ENCODE measurements around the gene DPEP2NB.
A peak's percentile ranks its signal among the peaks of the same experiment; 100 is the strongest.
"Not testable (repeated sequence)": the region's sequence is repeated elsewhere in the genome, so short reads cannot be mapped to it uniquely, and the experiment has no call there.

Gene DPEP2NB, protein sequence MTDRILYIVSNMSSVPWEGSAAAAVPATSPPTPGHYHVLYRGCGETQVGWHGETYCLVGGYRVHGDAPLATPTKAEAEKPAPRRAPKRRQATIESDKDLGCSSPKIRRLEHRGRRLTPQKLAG

DNA sequence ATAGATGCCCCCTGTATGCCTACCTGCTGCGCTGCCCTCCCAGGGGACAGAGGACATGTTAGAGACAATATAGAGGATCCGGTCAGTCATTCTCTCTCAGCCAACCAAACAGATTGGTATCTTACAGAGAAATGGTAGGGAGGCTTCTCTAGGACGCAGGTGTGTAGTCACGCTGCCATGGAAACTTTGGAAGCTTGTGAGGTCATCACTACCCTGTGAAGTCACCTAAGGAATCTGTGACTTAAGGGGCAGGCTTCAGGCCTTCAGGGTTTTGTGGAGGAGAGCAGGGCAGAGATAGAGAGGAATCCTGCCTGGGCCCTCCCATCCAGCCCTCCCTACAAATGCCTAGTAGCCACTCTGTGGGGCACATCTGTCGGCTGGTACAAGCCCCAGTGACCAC, at the start of gene DPEP2NB:
DPEP2NB (minus strand) TSS at position 231 of the 400 bp plus-strand sequence; CDS start at position 90, 141 bp downstream.
- DNase-seq (ENCODE audit: low read depth, low spot score): no peak

DNA sequence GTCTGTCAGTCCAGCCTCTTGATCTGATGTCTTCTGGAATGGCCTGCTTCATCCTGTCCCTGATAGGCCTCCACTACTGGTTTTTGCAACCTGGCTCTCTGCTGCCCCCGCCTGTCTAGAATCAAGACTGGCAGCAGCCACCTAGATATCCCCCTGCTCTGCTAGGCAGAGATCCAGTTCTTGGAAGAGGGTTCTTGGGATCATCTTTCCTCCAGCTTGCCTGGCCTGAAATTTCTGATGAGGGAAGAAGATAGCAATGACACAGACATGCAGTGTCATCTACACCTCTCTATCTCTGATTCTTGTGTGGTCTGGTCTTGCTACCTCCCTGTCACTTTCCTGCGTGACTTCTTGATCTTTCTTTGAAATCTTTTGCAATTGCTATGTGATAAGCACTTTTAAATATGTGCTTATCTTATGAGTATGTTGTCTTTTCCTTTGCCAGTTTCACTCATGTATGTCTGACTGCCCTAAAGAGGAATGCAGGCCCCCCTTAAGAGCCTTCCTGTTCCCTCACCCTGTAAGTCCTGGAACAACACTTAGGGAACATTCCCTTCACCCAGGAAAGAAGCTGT, 49.2 kb upstream of the DPEP2NB start:
- DNase-seq (ENCODE audit: low read depth, low spot score): no peak

DNA sequence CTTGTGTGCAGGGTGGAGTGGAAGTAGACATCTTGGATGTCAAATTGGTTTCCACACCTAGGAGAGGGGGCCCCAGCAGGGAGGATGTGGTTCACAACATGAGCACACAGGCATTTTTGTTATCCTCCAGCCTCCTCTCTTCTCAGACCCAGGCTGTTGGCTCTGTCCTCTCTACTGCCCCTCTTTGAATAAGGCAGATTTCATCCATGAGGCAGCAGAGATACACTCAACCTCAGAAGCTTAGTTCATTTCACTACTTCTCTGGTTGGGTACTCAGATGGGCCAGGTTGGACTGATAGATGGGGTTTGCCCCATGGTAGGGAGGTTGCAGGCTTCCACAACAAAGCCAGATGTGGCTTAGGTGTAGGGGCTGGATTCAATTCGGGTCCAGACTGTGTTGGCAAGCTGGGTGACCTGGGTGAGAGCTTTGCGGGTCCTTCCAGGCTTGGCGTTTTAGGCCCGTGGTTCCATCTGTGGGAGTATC, 47.2 kb upstream of the DPEP2NB start:
- no peak for DNase-seq (ENCODE audit: low read depth, low spot score)

DNA sequence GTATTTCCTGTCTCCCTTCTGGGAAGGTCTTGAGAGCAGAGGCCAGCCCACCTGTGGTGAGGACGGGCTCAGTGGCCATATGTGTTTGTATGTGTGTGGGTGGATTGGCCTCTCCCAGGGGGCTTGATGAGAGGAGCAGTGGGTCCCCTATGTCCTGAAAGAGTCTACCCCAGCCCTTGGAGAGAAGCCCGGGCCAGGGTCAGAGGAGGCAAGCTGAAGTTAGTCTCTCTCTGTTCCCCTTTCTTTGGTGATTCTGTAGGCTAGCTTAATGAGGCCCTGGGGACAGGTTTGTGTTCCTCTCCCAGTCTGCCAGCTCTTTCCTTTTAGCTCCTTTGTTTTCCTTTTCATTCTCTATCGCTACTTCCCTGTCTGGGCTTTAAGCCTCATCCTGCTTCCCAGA, 45.7 kb upstream of the DPEP2NB start:
- no peak for DNase-seq (ENCODE audit: low read depth, low spot score)

DNA sequence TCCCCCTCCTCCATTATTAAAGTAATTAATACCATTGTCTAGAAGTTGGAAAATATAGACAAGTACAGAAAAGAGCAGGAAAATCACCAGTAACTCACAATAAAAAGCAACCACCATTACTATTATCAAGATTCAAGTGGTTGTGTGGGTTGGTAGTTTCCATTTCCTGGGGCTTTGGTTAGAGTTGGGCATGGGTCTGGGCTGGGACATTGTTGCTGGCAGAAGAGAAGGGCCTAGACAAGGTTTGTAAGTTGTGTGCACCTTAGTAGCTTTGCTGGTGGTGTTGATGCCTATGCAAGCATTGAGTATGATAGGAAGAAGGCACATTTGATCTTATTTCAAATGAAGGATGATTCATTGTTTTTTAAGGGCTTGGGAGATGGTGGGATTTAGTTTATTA, 44.1 kb upstream of the DPEP2NB start:
- DNase-seq (ENCODE audit: low read depth, low spot score): no peak

DNA sequence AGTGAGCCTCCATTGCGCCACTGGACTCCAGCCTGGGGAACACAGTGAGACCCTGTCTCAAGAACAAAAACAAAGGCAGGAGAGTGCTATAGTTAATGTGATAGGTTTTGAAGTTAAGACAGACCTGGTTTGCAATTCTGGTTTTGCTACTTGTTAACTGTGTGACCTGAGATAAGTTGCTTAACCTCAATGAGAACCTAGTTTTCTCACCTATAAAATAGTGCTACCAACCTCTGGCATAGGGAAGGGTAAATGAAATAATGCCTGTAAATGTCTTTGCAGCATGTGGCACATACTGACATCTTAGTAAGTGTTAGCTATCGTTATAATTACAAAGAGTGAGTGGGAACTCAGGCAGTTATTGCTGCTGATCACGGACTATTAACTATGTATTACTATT, 39.7 kb upstream of the DPEP2NB start:
- no peak for DNase-seq (ENCODE audit: low read depth, low spot score)

DNA sequence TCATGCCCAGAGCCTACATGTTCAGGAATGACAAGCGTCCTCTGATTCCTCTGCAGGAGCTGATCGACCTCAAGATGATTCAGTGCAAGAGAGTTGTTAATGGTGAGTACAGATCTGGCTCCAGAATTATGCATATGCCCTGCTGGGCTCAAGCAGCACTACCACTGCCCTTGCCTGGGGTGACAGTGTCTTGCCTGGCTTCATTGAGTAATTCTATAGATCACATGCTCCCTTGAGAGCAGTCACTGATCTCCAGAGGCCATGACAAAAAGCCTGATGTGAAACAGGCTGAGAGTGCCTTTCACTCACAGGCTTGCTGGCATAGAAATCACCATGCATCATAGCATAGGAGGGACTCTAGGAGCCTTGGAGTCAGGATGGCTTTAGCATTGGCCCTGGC, 33.7 kb upstream of the DPEP2NB start:
- no peak for DNase-seq (ENCODE audit: low read depth, low spot score)

DNA sequence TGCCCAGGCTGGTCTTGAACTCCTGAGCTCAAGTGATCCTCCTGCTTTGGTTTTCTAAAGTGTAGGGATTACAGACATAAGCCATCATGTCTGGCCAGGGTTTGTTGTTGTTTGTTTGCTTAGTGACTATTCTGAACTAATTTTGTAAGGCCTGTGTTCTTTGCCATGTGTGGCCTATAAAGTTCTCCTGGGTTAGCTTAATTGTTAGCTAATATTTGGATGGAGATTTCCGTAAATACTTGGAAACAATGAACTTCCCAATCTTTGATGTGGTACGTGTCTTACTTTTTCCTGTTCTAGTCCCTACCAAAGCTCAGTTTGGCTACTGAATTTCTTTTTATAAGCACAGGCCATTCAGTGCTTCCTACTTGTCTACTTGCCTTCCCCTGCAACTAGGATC, 32.3 kb upstream of the DPEP2NB start:
- no peak for DNase-seq (ENCODE audit: low read depth, low spot score)

DNA sequence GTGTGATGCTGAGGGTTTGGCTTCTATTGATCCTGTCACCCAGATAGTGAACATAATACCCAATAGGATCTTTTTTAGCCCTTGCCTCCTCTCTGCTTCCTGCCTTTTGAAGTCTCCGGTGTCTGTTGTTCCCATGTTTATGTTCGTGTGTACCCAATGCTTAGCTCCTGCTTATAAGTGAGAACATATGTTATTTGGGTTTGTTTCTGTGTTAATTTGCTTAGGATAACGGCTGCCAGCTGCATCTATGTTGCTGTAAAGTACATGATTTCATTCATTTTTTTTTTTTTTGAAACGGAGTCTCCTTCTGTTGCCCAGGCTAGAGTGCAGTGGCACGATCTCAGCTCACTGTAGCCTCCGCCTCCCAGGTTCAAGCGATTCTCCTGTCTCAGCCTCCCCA, 30.4 kb upstream of the DPEP2NB start:
- no peak for DNase-seq (ENCODE audit: low read depth, low spot score)

DNA sequence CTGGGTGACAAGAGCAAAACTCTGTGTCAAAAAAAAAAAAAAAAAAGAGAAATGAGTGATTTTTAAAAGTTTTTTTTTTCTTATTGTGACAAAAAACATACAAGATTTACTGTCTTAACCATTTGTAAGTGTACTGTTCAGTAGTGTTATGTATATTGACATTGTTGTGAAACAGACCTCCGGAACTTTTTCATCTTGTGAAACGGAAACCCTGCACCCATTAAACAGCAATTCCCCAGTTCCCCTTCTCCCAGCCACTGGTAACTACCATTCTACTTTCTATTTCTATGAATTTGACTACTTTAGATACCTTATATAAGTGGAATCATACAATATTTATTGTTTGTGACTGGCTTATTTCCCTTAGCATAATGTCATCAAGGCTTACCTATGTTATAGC, 26.1 kb upstream of the DPEP2NB start:
- DNase-seq (ENCODE audit: low read depth, low spot score): no peak

DNA sequence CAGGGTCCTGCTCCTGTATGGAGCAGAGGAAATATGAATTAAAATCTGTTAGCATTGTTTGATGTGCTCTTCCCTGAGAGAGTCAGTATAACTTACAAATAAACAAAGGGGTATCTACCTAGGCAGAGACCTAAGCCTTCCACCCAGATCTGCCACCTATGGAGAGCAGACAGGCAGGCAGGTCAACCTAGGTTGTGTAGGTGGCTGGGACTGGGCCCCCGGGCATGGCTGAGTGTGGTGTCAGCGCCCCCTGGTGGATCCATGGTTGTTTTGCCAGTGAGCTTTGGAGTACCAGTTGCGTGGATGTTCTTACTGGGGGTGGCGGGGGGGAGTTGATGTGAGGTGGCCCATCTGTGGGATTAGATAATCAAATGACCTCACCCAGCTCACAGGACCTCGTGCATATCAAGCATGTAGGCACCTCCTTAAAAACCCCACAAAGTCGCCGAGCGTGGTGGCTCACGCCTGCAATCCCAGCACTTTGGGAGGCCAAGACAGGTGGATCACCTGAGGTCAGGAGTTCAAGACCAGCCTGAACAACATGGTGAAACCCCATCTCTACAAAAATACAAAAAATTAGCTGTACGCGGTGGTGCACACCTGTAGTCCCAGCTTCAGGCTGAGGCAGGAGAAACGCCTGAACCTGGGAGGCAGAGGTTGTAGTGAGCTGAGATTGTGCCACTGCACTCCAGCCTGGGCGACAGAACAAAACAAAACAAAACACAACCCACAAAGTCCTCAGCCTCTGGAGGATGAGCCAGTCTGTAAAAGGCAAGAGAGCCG, 25.0 kb upstream of the DPEP2NB start:
- DNase-seq (ENCODE audit: low read depth, low spot score): peak; percentile 84

DNA sequence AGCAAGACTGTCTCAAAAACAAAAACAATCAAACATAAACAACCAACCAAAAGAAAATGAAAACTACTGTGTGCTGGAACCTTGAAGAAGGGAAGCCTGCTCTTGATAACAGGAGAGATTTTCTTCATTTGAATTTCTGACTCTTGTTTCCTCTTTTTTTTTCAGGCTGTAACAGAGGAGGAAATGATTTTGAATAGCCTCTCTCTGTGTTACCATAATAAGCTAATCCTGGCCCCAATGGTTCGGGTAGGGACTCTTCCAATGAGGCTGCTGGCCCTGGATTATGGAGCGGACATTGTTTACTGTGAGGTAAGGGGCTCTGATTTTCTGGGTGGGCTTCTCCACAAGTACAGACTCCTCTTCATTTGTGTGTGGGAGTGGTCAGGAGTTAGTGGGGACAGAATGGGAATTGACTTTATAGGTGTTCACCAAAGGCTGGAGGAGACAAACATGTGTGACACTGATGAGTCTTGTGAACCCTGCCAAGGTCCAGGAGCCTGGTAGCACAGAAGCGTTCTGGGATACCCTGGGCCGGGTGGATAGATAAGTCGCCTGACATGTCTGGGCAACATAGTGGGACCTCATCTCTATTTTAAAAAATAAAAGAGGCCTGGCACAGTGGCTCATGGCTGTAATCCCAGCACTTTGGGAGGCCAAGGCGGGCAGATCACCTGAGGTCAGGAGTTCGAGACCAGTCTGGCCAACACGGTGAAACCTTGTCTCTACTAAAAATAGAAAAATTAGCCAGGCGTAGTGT, 22.3 kb upstream of the DPEP2NB start:
- DNase-seq (ENCODE audit: low read depth, low spot score): no peak

DNA sequence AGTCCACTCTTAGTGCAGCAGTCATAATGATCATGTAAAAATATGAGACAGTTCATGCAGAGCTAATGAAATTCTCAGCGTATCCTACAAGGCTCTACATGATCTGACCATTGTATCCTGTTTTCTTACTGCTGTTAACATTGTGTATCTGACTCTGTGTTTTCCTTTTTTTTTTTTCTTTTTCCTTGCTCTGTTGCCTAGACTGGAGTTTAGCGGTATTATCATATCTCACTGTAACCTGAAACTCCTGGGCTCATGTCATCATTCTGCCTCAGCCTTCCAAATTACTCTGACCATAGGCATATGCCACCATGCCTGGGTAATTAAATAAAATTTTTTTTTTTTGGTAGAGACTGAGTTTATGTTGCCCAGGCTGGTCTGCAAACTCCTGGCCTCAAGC, 19.5 kb upstream of the DPEP2NB start:
- DNase-seq (ENCODE audit: low read depth, low spot score): no peak

DNA sequence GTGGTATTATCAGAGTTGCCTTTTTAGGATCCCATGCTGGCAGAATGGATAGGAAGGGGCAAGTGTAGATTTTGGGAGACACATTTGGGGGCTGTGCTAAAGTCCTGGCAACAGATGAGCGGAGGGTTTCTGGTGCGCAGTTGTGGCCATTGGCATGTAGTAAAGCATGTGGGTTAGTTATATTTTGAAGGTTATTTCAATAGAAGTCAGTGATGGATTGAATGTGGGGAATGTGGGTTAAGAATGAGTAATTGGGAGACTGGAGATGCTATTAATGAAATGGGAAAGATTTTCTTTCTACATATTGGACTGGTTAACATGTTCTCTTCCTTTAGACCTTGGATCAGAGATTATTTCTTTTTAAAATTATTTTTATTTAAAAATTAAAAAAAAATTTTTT, 17.4 kb upstream of the DPEP2NB start:
- no peak for DNase-seq (ENCODE audit: low read depth, low spot score)

DNA sequence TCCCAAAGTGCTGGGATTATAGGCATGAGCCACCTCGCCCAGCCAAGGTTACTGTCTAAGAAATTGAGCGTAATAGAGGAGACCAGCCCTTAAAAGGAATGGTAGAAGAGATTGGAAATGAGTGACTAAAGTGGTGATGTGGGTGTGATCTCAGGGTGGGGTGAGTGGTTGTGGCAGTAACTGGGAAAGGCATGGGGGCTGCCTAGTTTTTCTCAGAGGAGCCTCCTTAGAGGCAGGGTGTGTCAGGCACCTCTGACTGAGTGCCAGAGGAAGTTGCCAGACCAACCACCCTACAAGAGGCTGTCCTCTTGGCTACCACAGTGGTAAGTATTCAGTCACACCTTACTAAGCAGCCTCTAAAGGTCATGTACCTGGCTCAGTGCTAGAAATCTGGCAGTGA, 16.2 kb upstream of the DPEP2NB start:
- DNase-seq (ENCODE audit: low read depth, low spot score): no peak

DNA sequence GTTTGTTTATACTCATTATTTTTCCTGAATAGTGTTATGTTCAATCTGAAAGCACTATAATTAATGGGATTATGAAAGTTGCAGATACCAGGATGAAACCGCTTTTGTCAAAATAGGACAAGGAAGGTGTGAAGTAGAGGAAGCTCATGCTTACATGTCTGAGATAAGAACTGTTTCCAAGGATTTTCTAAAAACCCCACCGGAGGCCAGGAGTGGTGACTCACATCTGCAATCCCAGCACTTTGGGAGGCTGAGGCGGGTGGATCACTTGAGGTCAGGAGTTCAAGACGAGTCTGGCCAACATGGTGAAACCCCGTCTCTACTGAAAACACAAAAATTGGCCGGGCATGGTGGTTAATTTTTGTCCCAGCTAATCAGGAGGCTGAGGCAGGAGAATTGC, 14.4 kb upstream of the DPEP2NB start:
- DNase-seq (ENCODE audit: low read depth, low spot score): not testable (repeated sequence)

DNA sequence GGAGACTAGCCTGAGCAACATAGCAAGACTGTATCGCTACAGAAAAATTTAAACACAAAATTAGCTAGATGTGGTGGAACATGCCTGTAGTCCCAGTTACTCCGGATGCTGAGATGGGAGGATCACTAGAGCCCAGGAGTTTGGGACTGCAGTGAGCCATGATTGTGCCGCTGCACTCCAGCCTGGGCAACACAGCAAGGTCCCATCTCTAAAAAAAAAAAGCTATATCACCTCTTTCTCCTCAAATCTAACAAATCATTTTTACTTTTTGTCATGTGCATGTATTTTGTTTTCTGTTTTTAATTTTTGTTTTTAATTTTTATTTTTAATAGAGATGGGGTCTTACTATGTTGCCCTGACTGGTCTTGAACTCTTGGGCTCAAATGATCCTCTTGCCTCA, 13.3 kb upstream of the DPEP2NB start:
- DNase-seq (ENCODE audit: low read depth, low spot score): no peak

DNA sequence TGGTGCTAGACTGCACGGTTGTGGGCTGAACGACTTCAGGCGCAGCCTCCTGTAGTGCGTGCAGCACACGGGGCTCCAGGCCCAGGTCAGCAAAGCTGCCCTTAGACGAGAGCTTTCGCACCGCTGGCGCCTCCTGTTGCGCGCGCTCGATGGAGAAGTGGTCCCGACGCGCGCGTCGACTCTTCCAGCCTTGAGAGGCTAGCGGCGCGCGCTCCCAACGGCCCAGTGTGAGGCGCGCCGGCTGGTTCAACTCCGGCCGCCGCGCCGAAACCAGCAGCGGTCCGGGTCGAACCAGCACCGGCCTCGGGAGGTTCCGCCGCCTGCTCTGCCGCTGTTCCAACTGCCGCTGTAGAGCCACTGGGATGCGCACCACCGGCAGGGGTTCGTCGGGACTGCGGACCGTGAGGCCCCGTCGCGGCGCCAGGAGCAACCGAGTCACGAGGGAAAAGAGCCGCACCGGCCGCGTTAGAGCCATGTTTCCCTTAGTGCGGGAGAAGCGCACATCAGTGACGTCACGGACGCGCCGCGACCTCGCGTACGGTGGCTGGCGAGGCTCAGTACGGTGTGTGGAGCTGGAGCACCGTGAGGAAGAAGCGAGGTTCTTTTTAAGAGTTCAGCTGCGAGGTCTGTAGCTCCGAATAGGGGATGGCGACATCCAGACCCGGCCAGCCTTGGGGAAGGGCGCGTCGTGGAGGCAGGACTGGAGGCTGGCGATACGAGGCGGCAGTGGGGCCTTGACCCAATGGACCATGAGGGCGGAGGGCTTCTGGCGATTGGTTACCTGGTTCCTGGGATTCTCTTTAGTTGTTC, 7.2 kb upstream of the DPEP2NB start, which contains the start of the genes DDX28 and DUS2:
DDX28 (minus strand) TSS at position 505 of the 810 bp plus-strand sequence; CDS start at position 475, 30 bp downstream.
DUS2 (plus strand) TSS at position 557 of the 810 bp plus-strand sequence. CDS start 14,740 bp downstream, outside the sequence.
- peak; percentile 81 for DNase-seq (ENCODE audit: low read depth, low spot score)

DNA sequence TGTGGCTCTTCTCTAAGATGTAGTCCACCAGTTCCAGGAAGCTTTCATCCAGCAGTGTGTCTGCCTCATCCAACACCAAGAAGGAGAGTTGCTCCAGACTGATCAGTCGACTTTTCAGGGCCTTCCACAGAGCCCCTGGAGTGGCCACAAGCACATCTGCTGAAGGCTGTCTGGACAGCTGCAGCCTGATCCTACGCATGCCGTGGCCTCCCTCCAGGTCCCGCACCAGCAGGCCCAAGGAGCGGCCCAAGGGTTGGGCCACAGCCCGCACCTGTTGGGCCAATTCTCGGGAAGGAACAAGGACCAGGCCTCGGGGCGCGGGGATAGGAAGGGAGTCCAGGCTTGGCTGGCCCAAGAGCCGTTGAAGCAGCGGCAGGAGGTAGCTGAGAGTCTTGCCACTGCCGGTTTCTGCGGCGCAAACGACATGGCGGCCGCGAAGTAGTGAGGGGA, 6.6 kb upstream of the DPEP2NB start:
- no peak for DNase-seq (ENCODE audit: low read depth, low spot score)

DNA sequence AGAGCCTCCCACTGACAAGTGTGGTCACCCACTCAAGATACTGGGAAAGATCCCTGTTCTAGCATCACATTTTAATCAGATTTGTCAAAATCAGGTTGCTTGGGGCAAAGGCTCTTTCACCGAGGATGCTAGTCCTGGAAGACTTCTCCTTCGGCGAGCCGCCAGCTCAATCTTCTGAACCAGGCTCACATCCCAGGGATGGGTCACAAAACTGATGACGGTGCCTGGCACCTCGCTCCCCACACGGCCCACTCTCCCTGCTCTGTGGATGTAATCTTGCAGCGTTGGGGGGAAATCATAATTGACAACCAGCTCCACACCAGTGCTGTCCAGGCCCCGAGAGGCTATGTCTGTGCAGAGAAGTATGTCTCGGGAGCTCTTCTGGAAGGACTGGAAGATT, 5.8 kb upstream of the DPEP2NB start:
- DNase-seq (ENCODE audit: low read depth, low spot score): no peak

DNA sequence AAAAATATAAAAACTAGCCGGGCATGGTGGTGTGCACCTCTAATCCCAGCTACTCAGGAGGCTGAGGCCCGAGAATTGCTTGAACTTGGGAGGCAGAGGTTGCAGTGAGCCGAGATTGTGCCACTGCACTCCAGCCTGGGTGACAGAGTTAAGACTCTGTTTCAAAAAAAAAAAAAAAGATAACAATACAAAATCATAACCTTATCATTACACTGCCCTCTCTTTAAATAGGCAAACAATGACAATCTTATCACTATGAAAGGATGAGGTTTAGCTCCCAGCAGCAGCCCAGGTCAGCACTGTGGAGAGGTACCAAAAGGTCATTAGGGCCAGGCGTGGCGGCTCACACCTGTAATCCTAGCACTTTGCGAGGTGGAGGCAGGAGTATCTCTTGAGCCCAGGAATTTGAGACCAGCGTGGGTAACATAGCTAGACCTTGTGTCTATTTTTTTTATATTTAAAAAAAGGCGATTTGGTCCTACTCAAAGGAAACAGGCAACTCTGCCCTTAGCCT, 3.5 kb upstream of the DPEP2NB start:
- DNase-seq (ENCODE audit: low read depth, low spot score): no peak

Measured in activated naive CD8-positive, alpha-beta T cell treated with anti-CD3 and anti-CD28 coated beads, Interleukin-2, amount 50 U/mL, for 16 hours (primary cell).